HEK293 (cell line): ENCODE measurements around the gene NLRP6.

Experiments used
- CTCF ChIA-PET: fragments of 350-600 bp; formaldehyde crosslinking; extraction: SDS; loops from one replicate; lab custom pipeline; 2021; ENCODE audit warnings: antibody characterized with exemption; lab: Yijun Ruan, JAX
- POLR2A ChIA-PET: fragments of 300-600 bp; formaldehyde crosslinking; extraction: SDS; loops from one replicate; lab custom pipeline; 2020; ENCODE audit warnings: antibody characterized with exemption, inconsistent platforms; lab: Yijun Ruan, JAX
- H3K27ac ChIP-seq: fragments of 200-500 bp; sonication (Bioruptor generic); 2 replicates; pipeline ENCODE4 v1.5.1; 2014; ENCODE audit warnings: low read depth, low read length, control low read depth, inconsistent platforms; ENCODE audit errors: extremely low read depth
- H3K36me3 ChIP-seq, 2 experiments: fragments of 200-500 bp in 1 of 2; sonication (Bioruptor generic) in 1 of 2; 1 replicate in 1 of 2; 2 replicates in 1 of 2; pipeline ENCODE4 v1.5.1; 2014 to 2017; ENCODE audit warnings: inconsistent platforms in 2 of 2, low read length in 2 of 2; ENCODE audit not compliant: control insufficient read depth in 2 of 2, insufficient read depth in 1 of 2
- H3K4me1 ChIP-seq: fragments of 200-500 bp; sonication (Bioruptor generic); 2 replicates; pipeline ENCODE4 v1.5.1; 2014; ENCODE audit warnings: mild to moderate bottlenecking, low read length, inconsistent platforms; ENCODE audit not compliant: control insufficient read depth, insufficient read depth
- H3K4me3 ChIP-seq: 2 replicates; pipeline ENCODE4 v1.5.1; 2011; ENCODE audit warnings: low read depth, mild to moderate bottlenecking, control low read depth, low read length, moderate library complexity
- H3K9me3 ChIP-seq: fragments of 200-500 bp; sonication (Bioruptor generic); 2 replicates; pipeline ENCODE4 v1.5.1; 2014; ENCODE audit warnings: low read depth, low read length, inconsistent platforms; ENCODE audit not compliant: control insufficient read depth, insufficient read depth
- EGR2 ChIP-seq: fragments of 450-650 bp; formaldehyde crosslinking; IDR thresholded peaks from 2 replicates; pipeline ENCODE4 v1.5.1; 2016; ENCODE audit warnings: low read depth, missing biosample characterization, missing genetic modification characterization
- SETDB1 ChIP-seq: IDR thresholded peaks from one replicate; pipeline ENCODE4 v1.6.1; 2017; ENCODE audit warnings: mild to moderate bottlenecking, low read length, moderate library complexity, mixed read lengths; ENCODE audit not compliant: insufficient read length
- SP2 ChIP-seq: fragments of 450-650 bp; formaldehyde crosslinking; IDR thresholded peaks from 2 replicates; pipeline ENCODE4 v1.5.1; 2016; ENCODE audit warnings: missing biosample characterization, missing genetic modification characterization
- TRIM28 ChIP-seq: IDR thresholded peaks from 2 replicates; pipeline ENCODE4 v1.6.1; 2011; ENCODE audit warnings: low read length, control low read depth, borderline replicate concordance
- ZFHX2 ChIP-seq: fragments of 450-650 bp; formaldehyde crosslinking; conservative IDR thresholded peaks from 2 replicates; pipeline ENCODE4 v1.5.1; 2016; ENCODE audit warnings: missing biosample characterization, missing genetic modification characterization
- ZNF140 ChIP-seq: fragments of 450-650 bp; formaldehyde crosslinking; IDR thresholded peaks from 2 replicates; pipeline ENCODE4 v1.5.1; 2016; ENCODE audit warnings: missing biosample characterization, missing genetic modification characterization
- ZNF24 ChIP-seq: fragments of 450-650 bp; formaldehyde crosslinking; IDR thresholded peaks from 2 replicates; pipeline ENCODE4 v1.5.1; 2016; ENCODE audit warnings: missing biosample characterization, missing genetic modification characterization
- ZNF600 ChIP-seq: fragments of 450-650 bp; formaldehyde crosslinking; IDR thresholded peaks from 2 replicates; pipeline ENCODE4 v1.5.1; 2016; ENCODE audit warnings: missing biosample characterization, missing genetic modification characterization
- TF ChIP-seq, protein P1 (sequence below): fragments of 450-650 bp; formaldehyde crosslinking; conservative IDR thresholded peaks from 2 replicates; pipeline ENCODE4 v1.5.1; 2016; ENCODE audit warnings: low read depth, missing biosample characterization, missing genetic modification characterization
- TF ChIP-seq, protein P2 (sequence below): fragments of 450-650 bp; formaldehyde crosslinking; IDR thresholded peaks from 2 replicates; pipeline ENCODE4 v1.5.1; 2016; ENCODE audit warnings: missing biosample characterization, missing genetic modification characterization
- TF ChIP-seq, protein P3 (sequence below): fragments of 450-650 bp; formaldehyde crosslinking; IDR thresholded peaks from 2 replicates; pipeline ENCODE4 v1.5.1; 2017; ENCODE audit warnings: missing biosample characterization, mild to moderate bottlenecking, missing genetic modification characterization, moderate library complexity

NLRP6 gene

DNA sequence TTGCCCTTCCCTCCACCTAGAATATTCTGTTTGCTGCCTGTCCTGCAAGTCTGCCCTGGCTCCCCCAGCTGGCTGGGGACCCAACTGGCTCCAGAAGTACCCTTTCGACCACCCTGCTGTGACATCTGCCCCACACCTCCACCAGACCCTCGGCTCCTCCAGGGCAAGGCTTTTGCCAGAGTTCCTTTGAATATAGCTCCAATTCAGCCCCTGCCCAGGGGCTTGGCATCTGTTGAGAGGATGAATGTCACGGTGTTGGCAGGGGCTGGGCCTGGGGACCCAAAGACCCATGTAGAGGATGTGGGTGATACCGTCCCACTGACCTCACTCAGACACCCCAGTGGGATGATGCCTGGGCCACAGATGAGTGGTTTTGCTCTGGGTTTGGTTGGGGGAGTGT, 4.0 kb downstream of the NLRP6 start (continued):
- TF ChIP-seq, protein P1, sequence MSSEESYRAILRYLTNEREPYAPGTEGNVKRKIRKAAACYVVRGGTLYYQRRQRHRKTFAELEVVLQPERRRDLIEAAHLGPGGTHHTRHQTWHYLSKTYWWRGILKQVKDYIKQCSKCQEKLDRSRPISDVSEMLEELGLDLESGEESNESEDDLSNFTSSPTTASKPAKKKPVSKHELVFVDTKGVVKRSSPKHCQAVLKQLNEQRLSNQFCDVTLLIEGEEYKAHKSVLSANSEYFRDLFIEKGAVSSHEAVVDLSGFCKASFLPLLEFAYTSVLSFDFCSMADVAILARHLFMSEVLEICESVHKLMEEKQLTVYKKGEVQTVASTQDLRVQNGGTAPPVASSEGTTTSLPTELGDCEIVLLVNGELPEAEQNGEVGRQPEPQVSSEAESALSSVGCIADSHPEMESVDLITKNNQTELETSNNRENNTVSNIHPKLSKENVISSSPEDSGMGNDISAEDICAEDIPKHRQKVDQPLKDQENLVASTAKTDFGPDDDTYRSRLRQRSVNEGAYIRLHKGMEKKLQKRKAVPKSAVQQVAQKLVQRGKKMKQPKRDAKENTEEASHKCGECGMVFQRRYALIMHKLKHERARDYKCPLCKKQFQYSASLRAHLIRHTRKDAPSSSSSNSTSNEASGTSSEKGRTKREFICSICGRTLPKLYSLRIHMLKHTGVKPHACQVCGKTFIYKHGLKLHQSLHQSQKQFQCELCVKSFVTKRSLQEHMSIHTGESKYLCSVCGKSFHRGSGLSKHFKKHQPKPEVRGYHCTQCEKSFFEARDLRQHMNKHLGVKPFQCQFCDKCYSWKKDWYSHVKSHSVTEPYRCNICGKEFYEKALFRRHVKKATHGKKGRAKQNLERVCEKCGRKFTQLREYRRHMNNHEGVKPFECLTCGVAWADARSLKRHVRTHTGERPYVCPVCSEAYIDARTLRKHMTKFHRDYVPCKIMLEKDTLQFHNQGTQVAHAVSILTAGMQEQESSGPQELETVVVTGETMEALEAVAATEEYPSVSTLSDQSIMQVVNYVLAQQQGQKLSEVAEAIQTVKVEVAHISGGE (tag by site-specific recombination), result no peak
- TF ChIP-seq, all 188 proteins: peak for 0

DNA sequence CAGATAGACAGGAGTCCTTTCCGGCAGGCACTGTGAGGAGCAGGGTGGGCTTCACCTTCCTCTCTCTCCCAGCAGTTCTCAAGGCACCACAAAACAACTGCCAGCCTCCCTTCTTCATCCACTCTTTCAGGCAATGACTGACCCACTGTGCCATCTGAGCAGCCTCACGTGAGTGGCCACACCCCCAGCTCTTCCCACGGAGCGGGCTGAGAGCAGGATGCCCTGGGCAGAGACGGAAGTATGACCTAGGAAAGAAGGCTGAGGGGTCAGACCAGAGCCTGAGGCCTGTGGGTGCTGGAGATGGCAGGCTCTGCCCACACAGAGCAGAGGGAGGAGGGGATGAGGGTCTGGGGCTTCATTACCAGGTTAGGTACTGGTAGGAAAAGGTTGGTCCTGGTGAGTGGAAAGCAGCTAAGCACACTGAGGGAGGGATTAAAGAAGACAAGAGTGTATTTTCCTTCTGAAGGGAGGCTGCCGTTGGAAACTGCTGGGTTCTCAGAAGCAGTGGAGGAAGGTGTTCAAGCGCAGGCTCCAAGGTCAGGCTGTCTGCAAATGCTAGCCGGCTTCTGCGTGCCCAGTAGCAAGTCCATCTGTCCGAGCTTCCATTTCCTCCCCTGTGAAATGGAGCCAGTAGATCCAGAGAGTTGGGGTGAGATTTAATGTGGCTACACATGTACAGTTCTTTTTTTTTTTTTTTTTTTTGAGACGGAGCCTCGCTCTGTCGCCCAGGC, 4.6 kb downstream of the NLRP6 start:
- Histone ChIP-seq H3K4me3 (no peak overlapping the region), H3K36me3 (no peaks in the 10 kb centered on the region), H3K9me3 (no peaks in the 10 kb centered on the region), H3K4me1 (no peaks in the 10 kb centered on the region)
- ChIA-PET POLR2A (no interaction called here), CTCF (interaction anchor here (0.8 to 1.8 kb wide), 4 partner anchors 23 to 32 kb away, joined by 4 to 8 read pairs (median 6); no protein-coding TSS in a partner anchor)
- TF ChIP-seq ZNF140 (tag by site-specific recombination), result no peak
- TF ChIP-seq EGR2 (tag by site-specific recombination), result peak; percentile 44
- TF ChIP-seq, protein P2, sequence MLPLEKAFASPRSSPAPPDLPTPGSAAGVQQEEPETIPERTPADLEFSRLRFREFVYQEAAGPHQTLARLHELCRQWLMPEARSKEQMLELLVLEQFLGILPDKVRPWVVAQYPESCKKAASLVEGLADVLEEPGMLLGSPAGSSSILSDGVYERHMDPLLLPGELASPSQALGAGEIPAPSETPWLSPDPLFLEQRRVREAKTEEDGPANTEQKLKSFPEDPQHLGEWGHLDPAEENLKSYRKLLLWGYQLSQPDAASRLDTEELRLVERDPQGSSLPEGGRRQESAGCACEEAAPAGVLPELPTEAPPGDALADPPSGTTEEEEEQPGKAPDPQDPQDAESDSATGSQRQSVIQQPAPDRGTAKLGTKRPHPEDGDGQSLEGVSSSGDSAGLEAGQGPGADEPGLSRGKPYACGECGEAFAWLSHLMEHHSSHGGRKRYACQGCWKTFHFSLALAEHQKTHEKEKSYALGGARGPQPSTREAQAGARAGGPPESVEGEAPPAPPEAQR (tag by site-specific recombination), result no peak
- peak; percentile 56 for TF ChIP-seq ZFHX2 (tag by site-specific recombination)
- TF ChIP-seq SP2 (tag by site-specific recombination), result 0 out of 2 replicates have a peak, but pooled peaks have one; percentile 9
- TF ChIP-seq, all 188 proteins: peak for 3
- no peak overlapping the region for H3K27ac ChIP-seq

DNA sequence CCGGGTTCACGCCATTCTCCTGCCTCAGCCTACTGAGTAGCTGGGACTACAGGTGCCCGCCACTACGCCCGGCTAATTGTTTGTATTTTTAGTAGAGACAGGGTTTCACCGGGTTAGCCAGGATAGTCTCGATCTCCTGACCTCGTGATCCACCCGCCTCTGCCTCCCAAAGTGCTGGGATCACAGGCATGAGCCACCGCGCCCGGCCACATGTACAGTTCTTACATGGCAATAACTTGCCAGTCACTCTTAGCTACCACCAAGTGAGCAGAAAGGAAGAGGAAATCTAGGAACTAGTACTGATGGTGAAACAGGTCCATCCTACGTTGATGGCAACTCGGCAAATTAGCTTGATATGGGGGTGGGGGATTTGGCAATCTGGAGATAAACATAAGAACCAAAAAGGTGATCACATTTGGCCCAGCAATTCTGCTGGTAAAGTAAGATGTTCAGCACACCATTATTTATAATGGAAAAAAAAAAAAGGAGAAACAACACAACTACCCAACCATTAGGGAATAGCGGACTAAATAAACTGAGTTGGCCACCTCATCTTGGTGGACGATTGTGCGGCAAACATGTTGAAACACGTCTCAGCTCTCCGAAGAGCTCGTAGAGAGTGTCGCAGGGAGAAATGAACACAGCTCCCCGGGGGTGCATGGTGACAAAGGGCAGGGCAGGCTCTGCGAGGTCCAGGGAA, 5.3 kb downstream of the NLRP6 start:
- CTCF ChIA-PET, result interaction anchor here (0.7 to 1.8 kb wide), 3 partner anchors 22 to 435 kb away, joined by 4 to 8 read pairs (median 5); no protein-coding TSS in a partner anchor
- TF ChIP-seq, protein P3, sequence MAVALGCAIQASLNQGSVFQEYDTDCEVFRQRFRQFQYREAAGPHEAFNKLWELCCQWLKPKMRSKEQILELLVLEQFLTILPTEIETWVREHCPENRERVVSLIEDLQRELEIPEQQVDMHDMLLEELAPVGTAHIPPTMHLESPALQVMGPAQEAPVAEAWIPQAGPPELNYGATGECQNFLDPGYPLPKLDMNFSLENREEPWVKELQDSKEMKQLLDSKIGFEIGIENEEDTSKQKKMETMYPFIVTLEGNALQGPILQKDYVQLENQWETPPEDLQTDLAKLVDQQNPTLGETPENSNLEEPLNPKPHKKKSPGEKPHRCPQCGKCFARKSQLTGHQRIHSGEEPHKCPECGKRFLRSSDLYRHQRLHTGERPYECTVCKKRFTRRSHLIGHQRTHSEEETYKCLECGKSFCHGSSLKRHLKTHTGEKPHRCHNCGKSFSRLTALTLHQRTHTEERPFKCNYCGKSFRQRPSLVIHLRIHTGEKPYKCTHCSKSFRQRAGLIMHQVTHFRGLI (tag by site-specific recombination), result peak; percentile 20; the same call in 1 of the 2 replicates
- TF ChIP-seq ZNF24 (tag by site-specific recombination), result no peak
- peak; percentile 55 for TF ChIP-seq SETDB1
- 0 out of 2 replicates have a peak, but pooled peaks have one; percentile 14 for TF ChIP-seq ZNF600 (tag by site-specific recombination)
- TF ChIP-seq TRIM28, result 0 out of 2 replicates have a peak, but pooled peaks have one; percentile 44
- Histone ChIP-seq H3K27ac (no peak overlapping the region), H3K4me1 (no peaks in the 10 kb centered on the region), H3K9me3 (no peaks in the 10 kb centered on the region), H3K4me3 (no peak overlapping the region), H3K36me3 (no peaks in the 10 kb centered on the region)
- POLR2A ChIA-PET, result no interaction called here
